ENCODE results near the gene INPPL1. TPM values are rescaled to one million over a fixed set of nuclear protein-coding genes. Genes with fewer than 3 reads are reported as not detected.

The INPPL1 gene
- total RNA-seq, 2 donors from 2014 or later = 85.0 to 142 TPM

- Histone ChIP-seq H3K4me3 (no peak overlapping the region), H3K4me1 (replicated peaks) (no peaks in the 10 kb centered on the region), H3K36me3 (no peaks in the 10 kb centered on the region), H3K27ac (no peak overlapping the region), H3K27me3 (replicated peaks; ENCODE audit: insufficient read depth) (no peaks in the 10 kb centered on the region), H3K9me3 (no peaks in the 10 kb centered on the region)
- no peak for TF ChIP-seq POLR2A (IDR thresholded peaks at IDR 0.05)
- TF ChIP-seq, protein P1, sequence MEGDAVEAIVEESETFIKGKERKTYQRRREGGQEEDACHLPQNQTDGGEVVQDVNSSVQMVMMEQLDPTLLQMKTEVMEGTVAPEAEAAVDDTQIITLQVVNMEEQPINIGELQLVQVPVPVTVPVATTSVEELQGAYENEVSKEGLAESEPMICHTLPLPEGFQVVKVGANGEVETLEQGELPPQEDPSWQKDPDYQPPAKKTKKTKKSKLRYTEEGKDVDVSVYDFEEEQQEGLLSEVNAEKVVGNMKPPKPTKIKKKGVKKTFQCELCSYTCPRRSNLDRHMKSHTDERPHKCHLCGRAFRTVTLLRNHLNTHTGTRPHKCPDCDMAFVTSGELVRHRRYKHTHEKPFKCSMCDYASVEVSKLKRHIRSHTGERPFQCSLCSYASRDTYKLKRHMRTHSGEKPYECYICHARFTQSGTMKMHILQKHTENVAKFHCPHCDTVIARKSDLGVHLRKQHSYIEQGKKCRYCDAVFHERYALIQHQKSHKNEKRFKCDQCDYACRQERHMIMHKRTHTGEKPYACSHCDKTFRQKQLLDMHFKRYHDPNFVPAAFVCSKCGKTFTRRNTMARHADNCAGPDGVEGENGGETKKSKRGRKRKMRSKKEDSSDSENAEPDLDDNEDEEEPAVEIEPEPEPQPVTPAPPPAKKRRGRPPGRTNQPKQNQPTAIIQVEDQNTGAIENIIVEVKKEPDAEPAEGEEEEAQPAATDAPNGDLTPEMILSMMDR (IDR thresholded peaks at IDR 0.05) = no peak
- TF ChIP-seq POLR2AphosphoS5 (IDR thresholded peaks at IDR 0.05) = no peak
- intact Hi-C loops (cut with DNase I) = no loop called here
- no peak for DNase-seq (ENCODE audit: low spot score)
- 98% methylated on average over 3 of the region's 3 CpGs for WGBS
Measured at GRCh38 chr11:72253392-72253791, 28.8 kb downstream of the INPPL1 start.

GRCh38 chr11:72254299-72254993 is 29.9 kb downstream of the INPPL1 start:
- TF ChIP-seq POLR2AphosphoS5 (IDR thresholded peaks at IDR 0.05) = no peak
- no peak for TF ChIP-seq POLR2A (IDR thresholded peaks at IDR 0.05)
- TF ChIP-seq, protein P1 (IDR thresholded peaks at IDR 0.05) = no peak
- DNase-seq (ENCODE audit: low spot score) = no peak
- H3K9me3 ChIP-seq = no peaks in the 10 kb centered on the region
- no peak overlapping the region for H3K27ac ChIP-seq
- no peaks in the 10 kb centered on the region for H3K36me3 ChIP-seq
- no peaks in the 10 kb centered on the region for H3K27me3 ChIP-seq (replicated peaks; ENCODE audit: insufficient read depth)
- H3K4me3 ChIP-seq = no peak overlapping the region
- intact Hi-C loops (cut with DNase I) = no loop called here
- 85% methylated on average over 5 of the region's 5 CpGs for WGBS
- H3K4me1 ChIP-seq (replicated peaks) = no peaks in the 10 kb centered on the region

GRCh38 chr11:72257570-72257969 is 33.0 kb downstream of the INPPL1 start:
- Histone ChIP-seq H3K4me1 (replicated peaks) (no peaks in the 10 kb centered on the region), H3K36me3 (no peaks in the 10 kb centered on the region), H3K27me3 (replicated peaks; ENCODE audit: insufficient read depth) (no peaks in the 10 kb centered on the region), H3K27ac (no peak overlapping the region), H3K4me3 (no peak overlapping the region), H3K9me3 (no peaks in the 10 kb centered on the region)
- no peak for DNase-seq (ENCODE audit: low spot score)
- intact Hi-C loops (cut with DNase I) = no loop called here
- WGBS = 70% methylated on average over 2 of the region's 2 CpGs
- TF ChIP-seq, protein P1 (IDR thresholded peaks at IDR 0.05) = no peak
- TF ChIP-seq POLR2A (IDR thresholded peaks at IDR 0.05) (no peak), POLR2AphosphoS5 (IDR thresholded peaks at IDR 0.05) (no peak)

DNA sequence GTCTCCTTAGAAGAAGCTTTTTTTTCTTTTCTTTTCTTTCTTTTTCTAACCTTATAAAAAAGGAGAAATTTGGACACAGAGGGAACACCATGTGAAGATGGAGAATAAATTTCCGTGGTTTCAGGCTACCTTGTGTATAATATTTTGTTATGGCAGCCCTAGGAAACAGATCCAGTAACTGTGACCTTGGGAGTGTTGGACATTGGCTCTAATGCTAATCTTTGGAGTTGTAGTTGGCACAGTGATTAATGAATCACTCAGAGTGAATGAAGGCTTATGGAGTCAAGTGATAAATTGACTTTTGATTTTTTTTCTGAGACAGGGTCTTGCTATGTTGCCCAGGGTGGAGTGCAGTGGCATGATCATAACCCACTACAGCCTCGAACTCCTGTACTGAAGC is 34.9 kb downstream of the INPPL1 start:
- 90% methylated on average over 2 of the region's 2 CpGs for WGBS
- no peak for DNase-seq (ENCODE audit: low spot score)

More for the DNA sequence above, 34.9 kb downstream of the INPPL1 start:
- H3K36me3 ChIP-seq = no peaks in the 10 kb centered on the region
- H3K4me3 ChIP-seq = no peak overlapping the region
- no peaks in the 10 kb centered on the region for H3K4me1 ChIP-seq (replicated peaks)
- TF ChIP-seq, protein P1 (IDR thresholded peaks at IDR 0.05) = no peak
- TF ChIP-seq POLR2A (IDR thresholded peaks at IDR 0.05) (no peak), POLR2AphosphoS5 (IDR thresholded peaks at IDR 0.05) (no peak)
- H3K27me3 ChIP-seq (replicated peaks; ENCODE audit: insufficient read depth) = no peaks in the 10 kb centered on the region
- no peaks in the 10 kb centered on the region for H3K9me3 ChIP-seq
- no peak overlapping the region for H3K27ac ChIP-seq
- intact Hi-C loops (cut with DNase I) = no loop called here

Data from prostate gland (tissue), 2 donors.